ENCODE results near the gene ELF1.
"Not testable (repeated sequence)": the region's sequence is repeated elsewhere in the genome, so short reads cannot be mapped to it uniquely, and the experiment has no call there.

Gene ELF1

GRCh38 chr13:40982772-40983171 is 36.3 kb downstream of the ELF1 start:
- DNase-seq (ENCODE audit: low read depth): peak; percentile 64

- no peak for DNase-seq (ENCODE audit: low read depth)
These were observed 37.2 kb downstream of the ELF1 start for GRCh38 chr13:40981949-40982348.

- no peak for DNase-seq (ENCODE audit: low read depth)
These were observed 37.8 kb downstream of the ELF1 start for GRCh38 chr13:40981361-40981760.

GRCh38 chr13:40980461-40980860 is 38.7 kb downstream of the ELF1 start:
- DNase-seq (ENCODE audit: low read depth): no peak

GRCh38 chr13:40979232-40979631 is 39.9 kb downstream of the ELF1 start:
- DNase-seq (ENCODE audit: low read depth): no peak

GRCh38 chr13:40978109-40978508 is 41.0 kb downstream of the ELF1 start:
- not testable (repeated sequence) for DNase-seq (ENCODE audit: low read depth)

- DNase-seq (ENCODE audit: low read depth): no peak
These were observed 43.7 kb downstream of the ELF1 start for GRCh38 chr13:40975441-40975840.

GRCh38 chr13:40974460-40975407 is 44.4 kb downstream of the ELF1 start:
- peak; percentile 13 for DNase-seq (ENCODE audit: low read depth)

- DNase-seq (ENCODE audit: low read depth): no peak
These were observed 45.7 kb downstream of the ELF1 start for GRCh38 chr13:40973409-40973808.

GRCh38 chr13:40971321-40971720 is 47.8 kb downstream of the ELF1 start:
- DNase-seq (ENCODE audit: low read depth): no peak

- no peak for DNase-seq (ENCODE audit: low read depth)
These were observed 48.3 kb downstream of the ELF1 start for GRCh38 chr13:40970803-40971202.

- DNase-seq (ENCODE audit: low read depth): peak; percentile 29
These were observed 49.8 kb downstream of the ELF1 start for GRCh38 chr13:40969169-40969901.

- DNase-seq (ENCODE audit: low read depth): no peak
These were observed 50.6 kb downstream of the ELF1 start for GRCh38 chr13:40968416-40969000.

- no peak for DNase-seq (ENCODE audit: low read depth)
These were observed 52.8 kb downstream of the ELF1 start for GRCh38 chr13:40966298-40966697.

GRCh38 chr13:40963927-40964326 is 55.2 kb downstream of the ELF1 start:
- no peak for DNase-seq (ENCODE audit: low read depth)

GRCh38 chr13:40961826-40962225 is 57.3 kb downstream of the ELF1 start:
- DNase-seq (ENCODE audit: low read depth): no peak

GRCh38 chr13:40961214-40961613 is 57.9 kb downstream of the ELF1 start:
- no peak for DNase-seq (ENCODE audit: low read depth)

- DNase-seq (ENCODE audit: low read depth): no peak
These were observed 58.4 kb downstream of the ELF1 start for GRCh38 chr13:40960716-40961115.

GRCh38 chr13:40958655-40959054 is 60.5 kb downstream of the ELF1 start:
- no peak for DNase-seq (ENCODE audit: low read depth)

- DNase-seq (ENCODE audit: low read depth): no peak
These were observed 72.6 kb downstream of the ELF1 start for GRCh38 chr13:40946485-40946884.

- no peak for DNase-seq (ENCODE audit: low read depth)
These were observed 76.0 kb downstream of the ELF1 start for GRCh38 chr13:40943073-40943472.

- DNase-seq (ENCODE audit: low read depth): no peak
These were observed 77.5 kb downstream of the ELF1 start for GRCh38 chr13:40941581-40941980.

GRCh38 chr13:40940841-40941240 is 78.3 kb downstream of the ELF1 start:
- no peak for DNase-seq (ENCODE audit: low read depth)
